Measurements from ENCODE around the gene PPP2R5D. TPM values are rescaled to one million over a fixed set of nuclear protein-coding genes. Genes with fewer than 3 reads are reported as not detected.

PPP2R5D gene
- total RNA-seq, 2 donors from 2014 or later = 55.8 to 62.5 TPM

- Mint-ChIP-seq H3K27me3 (no peaks in the 10 kb centered on the region), H3K4me3 (no peak overlapping the region), H3K27ac (peak overlapping the region; percentile 46), H3K9me3 (no peaks in the 10 kb centered on the region), H3K4me1 (peaks cover 13% of the 10 kb centered on the region), H3K36me3 (ENCODE audit: low read depth) (peaks cover 33% of the 10 kb centered on the region)
- peak; percentile 46 for ATAC-seq (replicated peaks)
Observed at GRCh38 chr6:42970871-42971612, 13.3 kb upstream of the PPP2R5D start.

- H3K27me3 Mint-ChIP-seq = no peaks in the 10 kb centered on the region
- H3K4me1 Mint-ChIP-seq = peaks cover 16% of the 10 kb centered on the region
- H3K27ac Mint-ChIP-seq = peak overlapping the region; percentile 46
- no peaks in the 10 kb centered on the region for H3K9me3 Mint-ChIP-seq
- no peak overlapping the region for H3K4me3 Mint-ChIP-seq
- peaks cover 31% of the 10 kb centered on the region for H3K36me3 Mint-ChIP-seq (ENCODE audit: low read depth)
- no peak for ATAC-seq (replicated peaks)
Observed at GRCh38 chr6:42971746-42972327, 12.5 kb upstream of the PPP2R5D start.

- no peak for ATAC-seq (replicated peaks)
- Mint-ChIP-seq H3K27ac (no peak overlapping the region), H3K36me3 (ENCODE audit: low read depth) (peaks cover 35% of the 10 kb centered on the region), H3K4me3 (no peak overlapping the region), H3K9me3 (no peaks in the 10 kb centered on the region), H3K27me3 (no peaks in the 10 kb centered on the region), H3K4me1 (peaks cover 20% of the 10 kb centered on the region)
Observed at GRCh38 chr6:42973926-42974325, 10.4 kb upstream of the PPP2R5D start.

GRCh38 chr6:42974919-42975505, 9.4 kb upstream of the PPP2R5D start:
- H3K4me3 Mint-ChIP-seq = peak overlapping the region; percentile 23
- peak overlapping the region; percentile 82 for H3K27ac Mint-ChIP-seq
- no peak for ATAC-seq (replicated peaks)
- peaks cover 41% of the 10 kb centered on the region for H3K36me3 Mint-ChIP-seq (ENCODE audit: low read depth)
- H3K9me3 Mint-ChIP-seq = no peaks in the 10 kb centered on the region
- H3K4me1 Mint-ChIP-seq = peaks cover 29% of the 10 kb centered on the region
- no peaks in the 10 kb centered on the region for H3K27me3 Mint-ChIP-seq

GRCh38 chr6:42978487-42978838, 5.9 kb upstream of the PPP2R5D start:
- no peak for ATAC-seq (replicated peaks)
- Mint-ChIP-seq H3K9me3 (no peaks in the 10 kb centered on the region), H3K4me1 (peaks cover 28% of the 10 kb centered on the region), H3K27me3 (no peaks in the 10 kb centered on the region), H3K4me3 (peak overlapping the region; percentile 99), H3K27ac (peak overlapping the region; percentile 86), H3K36me3 (ENCODE audit: low read depth) (peaks cover 33% of the 10 kb centered on the region)

GRCh38 chr6:42978839-42979522, 5.4 kb upstream of the PPP2R5D start, which contains the start of gene PEX6:
Gene PEX6 (minus strand): TSS chr6:42979181. CDS start chr6:42979150, 31 bp downstream.
- Mint-ChIP-seq H3K27me3 (no peaks in the 10 kb centered on the region), H3K36me3 (ENCODE audit: low read depth) (peaks cover 30% of the 10 kb centered on the region), H3K27ac (peak within 1 kb of the TSS; percentile 99), H3K4me3 (peak within 1 kb of the TSS; percentile 99), H3K4me1 (peaks cover 32% of the 10 kb centered on the region), H3K9me3 (no peaks in the 10 kb centered on the region)
- ATAC-seq (replicated peaks) = peak; percentile 93

- peak overlapping the region; percentile 99 for H3K4me3 Mint-ChIP-seq
- peak; percentile 38 for ATAC-seq (replicated peaks)
- H3K36me3 Mint-ChIP-seq (ENCODE audit: low read depth) = peaks cover 29% of the 10 kb centered on the region
- H3K27me3 Mint-ChIP-seq = no peaks in the 10 kb centered on the region
- peak overlapping the region; percentile 99 for H3K27ac Mint-ChIP-seq
- peaks cover 34% of the 10 kb centered on the region for H3K4me1 Mint-ChIP-seq
- no peaks in the 10 kb centered on the region for H3K9me3 Mint-ChIP-seq
Observed at GRCh38 chr6:42979523-42980177, 4.7 kb upstream of the PPP2R5D start.

- peaks cover 23% of the 10 kb centered on the region for H3K36me3 Mint-ChIP-seq (ENCODE audit: low read depth)
- H3K27me3 Mint-ChIP-seq = no peaks in the 10 kb centered on the region
- peak overlapping the region; percentile 0 for H3K4me3 Mint-ChIP-seq
- peak overlapping the region; percentile 21 for H3K27ac Mint-ChIP-seq
- ATAC-seq (replicated peaks) = no peak
- no peaks in the 10 kb centered on the region for H3K9me3 Mint-ChIP-seq
- H3K4me1 Mint-ChIP-seq = peaks cover 36% of the 10 kb centered on the region
Observed at GRCh38 chr6:42981836-42982235, 2.5 kb upstream of the PPP2R5D start.

- Mint-ChIP-seq H3K4me3 (peak overlapping the region; percentile 91), H3K27ac (peak overlapping the region; percentile 92), H3K4me1 (peaks cover 34% of the 10 kb centered on the region), H3K9me3 (no peaks in the 10 kb centered on the region), H3K27me3 (no peaks in the 10 kb centered on the region), H3K36me3 (ENCODE audit: low read depth) (peaks cover 16% of the 10 kb centered on the region)
- no peak for ATAC-seq (replicated peaks)
Observed at GRCh38 chr6:42984924-42985475, 630 bp downstream of the PPP2R5D start.

GRCh38 chr6:42987533-42988451, 3.4 kb downstream of the PPP2R5D start:
- Mint-ChIP-seq H3K4me3 (peak overlapping the region; percentile 91), H3K27ac (peak overlapping the region; percentile 92), H3K36me3 (ENCODE audit: low read depth) (peaks cover 30% of the 10 kb centered on the region), H3K27me3 (no peaks in the 10 kb centered on the region), H3K9me3 (no peaks in the 10 kb centered on the region), H3K4me1 (peaks cover 27% of the 10 kb centered on the region)
- no peak for ATAC-seq (replicated peaks)

- H3K9me3 Mint-ChIP-seq = no peaks in the 10 kb centered on the region
- ATAC-seq (replicated peaks) = no peak
- H3K4me1 Mint-ChIP-seq = peaks cover 27% of the 10 kb centered on the region
- H3K36me3 Mint-ChIP-seq (ENCODE audit: low read depth) = peaks cover 34% of the 10 kb centered on the region
- H3K4me3 Mint-ChIP-seq = no peak overlapping the region
- H3K27ac Mint-ChIP-seq = peak overlapping the region; percentile 49
- H3K27me3 Mint-ChIP-seq = no peaks in the 10 kb centered on the region
Observed at GRCh38 chr6:42988486-42989020, 4.2 kb downstream of the PPP2R5D start.

- no peak for ATAC-seq (replicated peaks)
- peaks cover 21% of the 10 kb centered on the region for H3K4me1 Mint-ChIP-seq
- no peaks in the 10 kb centered on the region for H3K9me3 Mint-ChIP-seq
- no peak overlapping the region for H3K4me3 Mint-ChIP-seq
- H3K27ac Mint-ChIP-seq = peak overlapping the region; percentile 52
- H3K36me3 Mint-ChIP-seq (ENCODE audit: low read depth) = peaks cover 38% of the 10 kb centered on the region
- no peaks in the 10 kb centered on the region for H3K27me3 Mint-ChIP-seq
Observed at GRCh38 chr6:42989923-42990322, 5.6 kb downstream of the PPP2R5D start.

GRCh38 chr6:42993445-42993844, 9.1 kb downstream of the PPP2R5D start:
- no peaks in the 10 kb centered on the region for H3K9me3 Mint-ChIP-seq
- ATAC-seq (replicated peaks) = no peak
- H3K36me3 Mint-ChIP-seq (ENCODE audit: low read depth) = peaks cover 33% of the 10 kb centered on the region
- peak overlapping the region; percentile 21 for H3K27ac Mint-ChIP-seq
- no peaks in the 10 kb centered on the region for H3K27me3 Mint-ChIP-seq
- no peak overlapping the region for H3K4me3 Mint-ChIP-seq
- peaks cover 4% of the 10 kb centered on the region for H3K4me1 Mint-ChIP-seq

Data from activated T-helper 17 cell treated with anti-CD3 and anti-CD28 coated beads, Interleukin-2, amount 50 U/mL, for 72 hours (primary cell).